ENCODE results near the gene PRKCB. TPM values are rescaled to one million over a fixed set of nuclear protein-coding genes. Genes with fewer than 3 reads are reported as not detected.

Gene PRKCB
- total RNA-seq, 1 donor from 2014 or later = 1.0 TPM

GRCh38 chr16:23877107-23878070 lies 41.6 kb downstream of the PRKCB start:
- Histone ChIP-seq H3K27me3 (ENCODE audit: control insufficient read depth in 3 of 3, insufficient read depth in 3 of 3, low read length in 3 of 3) (no peaks in the 10 kb centered on the region), H3K27ac (ENCODE audit: low read depth, low read length) (no peak overlapping the region), H3K9me3 (ENCODE audit: control insufficient read depth in 3 of 3, low read length in 3 of 3) (no peaks in the 10 kb centered on the region), H3K36me3 (ENCODE audit: control insufficient read depth in 3 of 3, insufficient read depth in 3 of 3, low read length in 3 of 3) (no peaks in the 10 kb centered on the region), H3K9ac (ENCODE audit: low read depth in 1 of 3, low read length in 3 of 3) (no peak overlapping the region), H3K4me1 (ENCODE audit: control insufficient read depth in 3 of 3, insufficient read depth in 3 of 3, low read length in 3 of 3) (no peaks in the 10 kb centered on the region), H3K4me3 (ENCODE audit: low read length in 3 of 3) (no peak overlapping the region)

GRCh38 chr16:23879735-23880373 lies 44.1 kb downstream of the PRKCB start:
- no peak overlapping the region for H3K4me3 ChIP-seq (ENCODE audit: low read length in 3 of 3)
- no peak overlapping the region for H3K27ac ChIP-seq (ENCODE audit: low read depth, low read length)
- H3K4me1 ChIP-seq (ENCODE audit: control insufficient read depth in 3 of 3, insufficient read depth in 3 of 3, low read length in 3 of 3) = no peaks in the 10 kb centered on the region
- H3K9ac ChIP-seq (ENCODE audit: low read depth in 1 of 3, low read length in 3 of 3) = no peak overlapping the region
- H3K27me3 ChIP-seq (ENCODE audit: control insufficient read depth in 3 of 3, insufficient read depth in 3 of 3, low read length in 3 of 3) = no peaks in the 10 kb centered on the region
- H3K36me3 ChIP-seq (ENCODE audit: control insufficient read depth in 3 of 3, insufficient read depth in 3 of 3, low read length in 3 of 3) = no peaks in the 10 kb centered on the region
- H3K9me3 ChIP-seq (ENCODE audit: control insufficient read depth in 3 of 3, low read length in 3 of 3) = no peaks in the 10 kb centered on the region

- Histone ChIP-seq H3K36me3 (ENCODE audit: control insufficient read depth in 3 of 3, insufficient read depth in 3 of 3, low read length in 3 of 3) (no peaks in the 10 kb centered on the region), H3K27ac (ENCODE audit: low read depth, low read length) (no peak overlapping the region), H3K4me1 (ENCODE audit: control insufficient read depth in 3 of 3, insufficient read depth in 3 of 3, low read length in 3 of 3) (no peaks in the 10 kb centered on the region), H3K9me3 (ENCODE audit: control insufficient read depth in 3 of 3, low read length in 3 of 3) (no peaks in the 10 kb centered on the region), H3K9ac (ENCODE audit: low read depth in 1 of 3, low read length in 3 of 3) (no peak overlapping the region), H3K27me3 (ENCODE audit: control insufficient read depth in 3 of 3, insufficient read depth in 3 of 3, low read length in 3 of 3) (no peaks in the 10 kb centered on the region), H3K4me3 (ENCODE audit: low read length in 3 of 3) (no peak overlapping the region)
Observed at GRCh38 chr16:23889189-23889588, 53.4 kb downstream of the PRKCB start.

- H3K27me3 ChIP-seq (ENCODE audit: control insufficient read depth in 3 of 3, insufficient read depth in 3 of 3, low read length in 3 of 3) = no peaks in the 10 kb centered on the region
- no peaks in the 10 kb centered on the region for H3K4me1 ChIP-seq (ENCODE audit: control insufficient read depth in 3 of 3, insufficient read depth in 3 of 3, low read length in 3 of 3)
- H3K4me3 ChIP-seq (ENCODE audit: low read length in 3 of 3) = no peak overlapping the region
- H3K9me3 ChIP-seq (ENCODE audit: control insufficient read depth in 3 of 3, low read length in 3 of 3) = no peaks in the 10 kb centered on the region
- H3K27ac ChIP-seq (ENCODE audit: low read depth, low read length) = no peak overlapping the region
- no peak overlapping the region for H3K9ac ChIP-seq (ENCODE audit: low read depth in 1 of 3, low read length in 3 of 3)
- H3K36me3 ChIP-seq (ENCODE audit: control insufficient read depth in 3 of 3, insufficient read depth in 3 of 3, low read length in 3 of 3) = no peaks in the 10 kb centered on the region
Observed at GRCh38 chr16:23893986-23894385, 58.2 kb downstream of the PRKCB start.

- no peak overlapping the region for H3K4me3 ChIP-seq (ENCODE audit: low read length in 3 of 3)
- no peak overlapping the region for H3K27ac ChIP-seq (ENCODE audit: low read depth, low read length)
- no peaks in the 10 kb centered on the region for H3K36me3 ChIP-seq (ENCODE audit: control insufficient read depth in 3 of 3, insufficient read depth in 3 of 3, low read length in 3 of 3)
- H3K9me3 ChIP-seq (ENCODE audit: control insufficient read depth in 3 of 3, low read length in 3 of 3) = no peaks in the 10 kb centered on the region
- H3K27me3 ChIP-seq (ENCODE audit: control insufficient read depth in 3 of 3, insufficient read depth in 3 of 3, low read length in 3 of 3) = no peaks in the 10 kb centered on the region
- no peaks in the 10 kb centered on the region for H3K4me1 ChIP-seq (ENCODE audit: control insufficient read depth in 3 of 3, insufficient read depth in 3 of 3, low read length in 3 of 3)
- no peak overlapping the region for H3K9ac ChIP-seq (ENCODE audit: low read depth in 1 of 3, low read length in 3 of 3)
Observed at GRCh38 chr16:23895052-23895451, 59.3 kb downstream of the PRKCB start.

- no peaks in the 10 kb centered on the region for H3K9me3 ChIP-seq (ENCODE audit: control insufficient read depth in 3 of 3, low read length in 3 of 3)
- no peaks in the 10 kb centered on the region for H3K4me1 ChIP-seq (ENCODE audit: control insufficient read depth in 3 of 3, insufficient read depth in 3 of 3, low read length in 3 of 3)
- H3K36me3 ChIP-seq (ENCODE audit: control insufficient read depth in 3 of 3, insufficient read depth in 3 of 3, low read length in 3 of 3) = no peaks in the 10 kb centered on the region
- H3K9ac ChIP-seq (ENCODE audit: low read depth in 1 of 3, low read length in 3 of 3) = no peak overlapping the region
- no peak overlapping the region for H3K4me3 ChIP-seq (ENCODE audit: low read length in 3 of 3)
- H3K27ac ChIP-seq (ENCODE audit: low read depth, low read length) = no peak overlapping the region
- H3K27me3 ChIP-seq (ENCODE audit: control insufficient read depth in 3 of 3, insufficient read depth in 3 of 3, low read length in 3 of 3) = no peaks in the 10 kb centered on the region
Observed at GRCh38 chr16:23896832-23897821, 61.3 kb downstream of the PRKCB start.

- H3K4me1 ChIP-seq (ENCODE audit: control insufficient read depth in 3 of 3, insufficient read depth in 3 of 3, low read length in 3 of 3) = no peaks in the 10 kb centered on the region
- H3K27ac ChIP-seq (ENCODE audit: low read depth, low read length) = no peak overlapping the region
- no peak overlapping the region for H3K4me3 ChIP-seq (ENCODE audit: low read length in 3 of 3)
- H3K9ac ChIP-seq (ENCODE audit: low read depth in 1 of 3, low read length in 3 of 3) = no peak overlapping the region
- H3K9me3 ChIP-seq (ENCODE audit: control insufficient read depth in 3 of 3, low read length in 3 of 3) = no peaks in the 10 kb centered on the region
- no peaks in the 10 kb centered on the region for H3K27me3 ChIP-seq (ENCODE audit: control insufficient read depth in 3 of 3, insufficient read depth in 3 of 3, low read length in 3 of 3)
- no peaks in the 10 kb centered on the region for H3K36me3 ChIP-seq (ENCODE audit: control insufficient read depth in 3 of 3, insufficient read depth in 3 of 3, low read length in 3 of 3)
Observed at GRCh38 chr16:23898682-23899430, 63.1 kb downstream of the PRKCB start.

- Histone ChIP-seq H3K4me3 (ENCODE audit: low read length in 3 of 3) (no peak overlapping the region), H3K9me3 (ENCODE audit: control insufficient read depth in 3 of 3, low read length in 3 of 3) (no peaks in the 10 kb centered on the region), H3K9ac (ENCODE audit: low read depth in 1 of 3, low read length in 3 of 3) (no peak overlapping the region), H3K36me3 (ENCODE audit: control insufficient read depth in 3 of 3, insufficient read depth in 3 of 3, low read length in 3 of 3) (no peaks in the 10 kb centered on the region), H3K27ac (ENCODE audit: low read depth, low read length) (no peak overlapping the region), H3K27me3 (ENCODE audit: control insufficient read depth in 3 of 3, insufficient read depth in 3 of 3, low read length in 3 of 3) (no peaks in the 10 kb centered on the region), H3K4me1 (ENCODE audit: control insufficient read depth in 3 of 3, insufficient read depth in 3 of 3, low read length in 3 of 3) (no peaks in the 10 kb centered on the region)
Observed at GRCh38 chr16:23899869-23900268, 64.1 kb downstream of the PRKCB start.

GRCh38 chr16:23900480-23901177 lies 64.8 kb downstream of the PRKCB start:
- Histone ChIP-seq H3K4me1 (ENCODE audit: control insufficient read depth in 3 of 3, insufficient read depth in 3 of 3, low read length in 3 of 3) (no peaks in the 10 kb centered on the region), H3K9ac (ENCODE audit: low read depth in 1 of 3, low read length in 3 of 3) (no peak overlapping the region), H3K9me3 (ENCODE audit: control insufficient read depth in 3 of 3, low read length in 3 of 3) (no peaks in the 10 kb centered on the region), H3K27me3 (ENCODE audit: control insufficient read depth in 3 of 3, insufficient read depth in 3 of 3, low read length in 3 of 3) (no peaks in the 10 kb centered on the region), H3K4me3 (ENCODE audit: low read length in 3 of 3) (no peak overlapping the region), H3K36me3 (ENCODE audit: control insufficient read depth in 3 of 3, insufficient read depth in 3 of 3, low read length in 3 of 3) (no peaks in the 10 kb centered on the region), H3K27ac (ENCODE audit: low read depth, low read length) (no peak overlapping the region)
